ENCODE measurements around the gene PPM1K.

DNA sequence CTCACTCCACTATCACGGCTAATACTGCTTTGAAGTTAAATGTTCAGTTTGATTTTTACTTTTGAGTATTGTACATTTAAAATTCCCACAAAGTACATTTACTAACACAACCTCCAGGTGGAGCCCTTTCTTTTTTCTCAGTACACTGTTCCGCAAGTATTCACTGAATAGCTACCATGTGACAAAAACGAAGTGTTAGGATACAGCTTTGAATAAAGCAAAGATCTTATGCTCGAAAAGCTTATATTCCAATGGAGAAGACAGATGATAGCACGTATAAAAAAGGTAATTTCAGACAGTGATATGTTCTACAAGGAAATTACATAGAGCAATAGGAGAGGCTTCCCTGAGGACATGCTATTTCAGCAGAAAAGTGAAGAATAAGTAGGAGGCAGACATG, 65.3 kb downstream of the PPM1K start:
- TF ChIP-seq EZH2 (IDR thresholded peaks at IDR 0.05; ENCODE audit: borderline replicate concordance, low read length), result no peak
- TF ChIP-seq, protein P1, sequence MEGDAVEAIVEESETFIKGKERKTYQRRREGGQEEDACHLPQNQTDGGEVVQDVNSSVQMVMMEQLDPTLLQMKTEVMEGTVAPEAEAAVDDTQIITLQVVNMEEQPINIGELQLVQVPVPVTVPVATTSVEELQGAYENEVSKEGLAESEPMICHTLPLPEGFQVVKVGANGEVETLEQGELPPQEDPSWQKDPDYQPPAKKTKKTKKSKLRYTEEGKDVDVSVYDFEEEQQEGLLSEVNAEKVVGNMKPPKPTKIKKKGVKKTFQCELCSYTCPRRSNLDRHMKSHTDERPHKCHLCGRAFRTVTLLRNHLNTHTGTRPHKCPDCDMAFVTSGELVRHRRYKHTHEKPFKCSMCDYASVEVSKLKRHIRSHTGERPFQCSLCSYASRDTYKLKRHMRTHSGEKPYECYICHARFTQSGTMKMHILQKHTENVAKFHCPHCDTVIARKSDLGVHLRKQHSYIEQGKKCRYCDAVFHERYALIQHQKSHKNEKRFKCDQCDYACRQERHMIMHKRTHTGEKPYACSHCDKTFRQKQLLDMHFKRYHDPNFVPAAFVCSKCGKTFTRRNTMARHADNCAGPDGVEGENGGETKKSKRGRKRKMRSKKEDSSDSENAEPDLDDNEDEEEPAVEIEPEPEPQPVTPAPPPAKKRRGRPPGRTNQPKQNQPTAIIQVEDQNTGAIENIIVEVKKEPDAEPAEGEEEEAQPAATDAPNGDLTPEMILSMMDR (conservative IDR thresholded peaks at IDR 0.05 in 1 of 2, IDR thresholded peaks at IDR 0.05 in 1 of 2; ENCODE audit: extremely low read depth in 1 of 2, insufficient read depth in 1 of 2, low read depth in 1 of 2, low read length in 2 of 2), result peak; percentile 58 to 62

Measured in mammary epithelial cell (primary cell).